ENCODE results near the gene AKAIN1.

AKAIN1 gene

GRCh38 chr18:5197032-5197434 lies at the start of gene AKAIN1:
TSS of gene AKAIN1 (minus strand) at chr18:5197257. CDS start at chr18:5197053, 204 bp downstream.
- Histone ChIP-seq H3K27me3 (ENCODE audit: insufficient read depth, insufficient read length) (peaks cover 60% of the 10 kb centered on the region), H3K9ac (ENCODE audit: insufficient read length, low read depth) (peak within 1 kb of the TSS; percentile 21), H3K9me3 (ENCODE audit: insufficient read depth, low read length) (no peaks in the 10 kb centered on the region), H3K4me1 (ENCODE audit: insufficient read depth, insufficient read length) (no peaks in the 10 kb centered on the region), H3K36me3 (ENCODE audit: insufficient read depth, insufficient read length, low read length) (no peaks in the 10 kb centered on the region), H3K4me3 (ENCODE audit: insufficient read length, low read depth) (peak within 1 kb of the TSS; percentile 53)
- no peak for TF ChIP-seq YY1 (IDR thresholded peaks at IDR 0.05; ENCODE audit: insufficient read depth, insufficient read length)
- no peak for TF ChIP-seq ZNF274 (IDR thresholded peaks at IDR 0.05; ENCODE audit: low read depth, low read length)
- TF ChIP-seq SUZ12 (IDR thresholded peaks at IDR 0.05; ENCODE audit: extremely low read depth, insufficient read depth, insufficient read length): no peak
- DNase-seq (ENCODE audit: low read depth, low spot score): peak; percentile 48

GRCh38 chr18:5244941-5245340 lies 47.9 kb upstream of the AKAIN1 start:
- Histone ChIP-seq H3K36me3 (ENCODE audit: insufficient read depth, insufficient read length, low read length) (peaks cover 24% of the 10 kb centered on the region), H3K9ac (ENCODE audit: insufficient read length, low read depth) (no peak overlapping the region), H3K9me3 (ENCODE audit: insufficient read depth, low read length) (no peaks in the 10 kb centered on the region), H3K4me1 (ENCODE audit: insufficient read depth, insufficient read length) (no peaks in the 10 kb centered on the region), H3K27me3 (ENCODE audit: insufficient read depth, insufficient read length) (no peaks in the 10 kb centered on the region), H3K4me3 (ENCODE audit: insufficient read length, low read depth) (no peak overlapping the region)
- TF ChIP-seq YY1 (IDR thresholded peaks at IDR 0.05; ENCODE audit: insufficient read depth, insufficient read length) (no peak), SUZ12 (IDR thresholded peaks at IDR 0.05; ENCODE audit: extremely low read depth, insufficient read depth, insufficient read length) (no peak), ZNF274 (IDR thresholded peaks at IDR 0.05; ENCODE audit: low read depth, low read length) (no peak)
- no peak for DNase-seq (ENCODE audit: low read depth, low spot score)

GRCh38 chr18:5239447-5239846 lies 42.4 kb upstream of the AKAIN1 start:
- peaks cover 24% of the 10 kb centered on the region for H3K36me3 ChIP-seq (ENCODE audit: insufficient read depth, insufficient read length, low read length)
- peak overlapping the region; percentile 87 for H3K4me3 ChIP-seq (ENCODE audit: insufficient read length, low read depth)
- TF ChIP-seq YY1 (IDR thresholded peaks at IDR 0.05; ENCODE audit: insufficient read depth, insufficient read length) (no peak), ZNF274 (IDR thresholded peaks at IDR 0.05; ENCODE audit: low read depth, low read length) (no peak)
- peak overlapping the region; percentile 36 for H3K9ac ChIP-seq (ENCODE audit: insufficient read length, low read depth)
- DNase-seq (ENCODE audit: low read depth, low spot score): no peak
- H3K4me1 ChIP-seq (ENCODE audit: insufficient read depth, insufficient read length): no peaks in the 10 kb centered on the region
- H3K27me3 ChIP-seq (ENCODE audit: insufficient read depth, insufficient read length): no peaks in the 10 kb centered on the region
- H3K9me3 ChIP-seq (ENCODE audit: insufficient read depth, low read length): no peaks in the 10 kb centered on the region

GRCh38 chr18:5238371-5238976 lies 41.4 kb upstream of the AKAIN1 start:
- peak overlapping the region; percentile 91 for H3K9ac ChIP-seq (ENCODE audit: insufficient read length, low read depth)
- DNase-seq (ENCODE audit: low read depth, low spot score): no peak
- peaks cover 24% of the 10 kb centered on the region for H3K36me3 ChIP-seq (ENCODE audit: insufficient read depth, insufficient read length, low read length)
- H3K27me3 ChIP-seq (ENCODE audit: insufficient read depth, insufficient read length): no peaks in the 10 kb centered on the region
- no peaks in the 10 kb centered on the region for H3K4me1 ChIP-seq (ENCODE audit: insufficient read depth, insufficient read length)
- H3K4me3 ChIP-seq (ENCODE audit: insufficient read length, low read depth): peak overlapping the region; percentile 87
- TF ChIP-seq ZNF274 (IDR thresholded peaks at IDR 0.05; ENCODE audit: low read depth, low read length): no peak
- no peak for TF ChIP-seq SUZ12 (IDR thresholded peaks at IDR 0.05; ENCODE audit: extremely low read depth, insufficient read depth, insufficient read length)
- TF ChIP-seq YY1 (IDR thresholded peaks at IDR 0.05; ENCODE audit: insufficient read depth, insufficient read length): no peak
- no peaks in the 10 kb centered on the region for H3K9me3 ChIP-seq (ENCODE audit: insufficient read depth, low read length)

- H3K4me3 ChIP-seq (ENCODE audit: insufficient read length, low read depth): peak overlapping the region; percentile 87
- DNase-seq (ENCODE audit: low read depth, low spot score): peak; percentile 70
- H3K27me3 ChIP-seq (ENCODE audit: insufficient read depth, insufficient read length): no peaks in the 10 kb centered on the region
- TF ChIP-seq ZNF274 (IDR thresholded peaks at IDR 0.05; ENCODE audit: low read depth, low read length) (no peak), SUZ12 (IDR thresholded peaks at IDR 0.05; ENCODE audit: extremely low read depth, insufficient read depth, insufficient read length) (no peak), YY1 (IDR thresholded peaks at IDR 0.05; ENCODE audit: insufficient read depth, insufficient read length) (no peak)
- H3K4me1 ChIP-seq (ENCODE audit: insufficient read depth, insufficient read length): no peaks in the 10 kb centered on the region
- H3K36me3 ChIP-seq (ENCODE audit: insufficient read depth, insufficient read length, low read length): peaks cover 24% of the 10 kb centered on the region
- H3K9ac ChIP-seq (ENCODE audit: insufficient read length, low read depth): peak overlapping the region; percentile 91
- H3K9me3 ChIP-seq (ENCODE audit: insufficient read depth, low read length): no peaks in the 10 kb centered on the region
These were observed 40.8 kb upstream of the AKAIN1 start for GRCh38 chr18:5237723-5238370.

- DNase-seq (ENCODE audit: low read depth, low spot score): no peak
- H3K4me1 ChIP-seq (ENCODE audit: insufficient read depth, insufficient read length): no peaks in the 10 kb centered on the region
- TF ChIP-seq YY1 (IDR thresholded peaks at IDR 0.05; ENCODE audit: insufficient read depth, insufficient read length) (no peak), SUZ12 (IDR thresholded peaks at IDR 0.05; ENCODE audit: extremely low read depth, insufficient read depth, insufficient read length) (no peak), ZNF274 (IDR thresholded peaks at IDR 0.05; ENCODE audit: low read depth, low read length) (no peak)
- no peaks in the 10 kb centered on the region for H3K27me3 ChIP-seq (ENCODE audit: insufficient read depth, insufficient read length)
- peak overlapping the region; percentile 87 for H3K4me3 ChIP-seq (ENCODE audit: insufficient read length, low read depth)
- H3K9me3 ChIP-seq (ENCODE audit: insufficient read depth, low read length): no peaks in the 10 kb centered on the region
- H3K36me3 ChIP-seq (ENCODE audit: insufficient read depth, insufficient read length, low read length): peaks cover 19% of the 10 kb centered on the region
- H3K9ac ChIP-seq (ENCODE audit: insufficient read length, low read depth): peak overlapping the region; percentile 91
These were observed 40.1 kb upstream of the AKAIN1 start for GRCh38 chr18:5237083-5237722.
